ENCODE measurements around the gene C2CD5.

C2CD5 gene

GRCh38 chr12:22473212-22473611 is 71.1 kb downstream of the C2CD5 start:
- no peak for TF ChIP-seq CTCF (IDR thresholded peaks at IDR 0.05)
- DNase-seq = no peak
- H3K4me1 Mint-ChIP-seq = no peaks in the 10 kb centered on the region
- no peaks in the 10 kb centered on the region for H3K27me3 Mint-ChIP-seq (ENCODE audit: low read depth, poor library complexity)
- no peak overlapping the region for H3K4me3 Mint-ChIP-seq
- peaks cover 33% of the 10 kb centered on the region for H3K36me3 Mint-ChIP-seq (ENCODE audit: low read depth)
- no peaks in the 10 kb centered on the region for H3K9me3 Mint-ChIP-seq
- peak overlapping the region; percentile 37 for H3K27ac Mint-ChIP-seq

- Mint-ChIP-seq H3K9me3 (no peaks in the 10 kb centered on the region), H3K36me3 (ENCODE audit: low read depth) (peaks cover 36% of the 10 kb centered on the region), H3K27me3 (ENCODE audit: low read depth, poor library complexity) (no peaks in the 10 kb centered on the region), H3K27ac (peak overlapping the region; percentile 29), H3K4me1 (no peaks in the 10 kb centered on the region), H3K4me3 (no peak overlapping the region)
- no peak for DNase-seq
- no peak for TF ChIP-seq CTCF (IDR thresholded peaks at IDR 0.05)
Observed at GRCh38 chr12:22467190-22467589, 77.2 kb downstream of the C2CD5 start.

GRCh38 chr12:22463306-22463705 is 81.0 kb downstream of the C2CD5 start:
- peaks cover 19% of the 10 kb centered on the region for H3K36me3 Mint-ChIP-seq (ENCODE audit: low read depth)
- H3K27me3 Mint-ChIP-seq (ENCODE audit: low read depth, poor library complexity) = no peaks in the 10 kb centered on the region
- DNase-seq = no peak

GRCh38 chr12:22461786-22462185 is 82.6 kb downstream of the C2CD5 start:
- H3K4me3 Mint-ChIP-seq = no peak overlapping the region
- H3K9me3 Mint-ChIP-seq = no peaks in the 10 kb centered on the region
- H3K4me1 Mint-ChIP-seq = no peaks in the 10 kb centered on the region
- H3K27ac Mint-ChIP-seq = no peak overlapping the region
- no peaks in the 10 kb centered on the region for H3K27me3 Mint-ChIP-seq (ENCODE audit: low read depth, poor library complexity)
- H3K36me3 Mint-ChIP-seq (ENCODE audit: low read depth) = peaks cover 16% of the 10 kb centered on the region
- no peak for DNase-seq
- TF ChIP-seq CTCF (IDR thresholded peaks at IDR 0.05) = no peak

More at GRCh38 chr12:22463306-22463705, 81.0 kb downstream of the C2CD5 start:
- Mint-ChIP-seq H3K4me3 (no peak overlapping the region), H3K9me3 (no peaks in the 10 kb centered on the region), H3K27ac (no peak overlapping the region), H3K4me1 (no peaks in the 10 kb centered on the region)
- TF ChIP-seq CTCF (IDR thresholded peaks at IDR 0.05) = no peak

GRCh38 chr12:22459838-22460490 is 84.4 kb downstream of the C2CD5 start:
- Mint-ChIP-seq H3K27ac (no peak overlapping the region), H3K27me3 (ENCODE audit: low read depth, poor library complexity) (no peaks in the 10 kb centered on the region), H3K4me3 (no peak overlapping the region), H3K4me1 (no peaks in the 10 kb centered on the region), H3K9me3 (no peaks in the 10 kb centered on the region), H3K36me3 (ENCODE audit: low read depth) (peaks cover 13% of the 10 kb centered on the region)
- peak; percentile 56 for TF ChIP-seq CTCF (IDR thresholded peaks at IDR 0.05)
- DNase-seq = peak; percentile 20

- no peaks in the 10 kb centered on the region for H3K9me3 Mint-ChIP-seq
- H3K4me3 Mint-ChIP-seq = no peak overlapping the region
- H3K27ac Mint-ChIP-seq = peak overlapping the region; percentile 13
- H3K36me3 Mint-ChIP-seq (ENCODE audit: low read depth) = peaks cover 6% of the 10 kb centered on the region
- DNase-seq = no peak
- H3K4me1 Mint-ChIP-seq = no peaks in the 10 kb centered on the region
- H3K27me3 Mint-ChIP-seq (ENCODE audit: low read depth, poor library complexity) = no peaks in the 10 kb centered on the region
- TF ChIP-seq CTCF (IDR thresholded peaks at IDR 0.05) = no peak
Observed at GRCh38 chr12:22458298-22458937, 85.9 kb downstream of the C2CD5 start.
